ENCODE results near the gene PDK4. TPM values are rescaled to one million over a fixed set of nuclear protein-coding genes. Genes with fewer than 3 reads are reported as not detected.
"Not testable (repeated sequence)": the region's sequence is repeated elsewhere in the genome, so short reads cannot be mapped to it uniquely, and the experiment has no call there.

PDK4 gene
- total RNA-seq, 1 experiment from 2014 or later = not detected

DNA sequence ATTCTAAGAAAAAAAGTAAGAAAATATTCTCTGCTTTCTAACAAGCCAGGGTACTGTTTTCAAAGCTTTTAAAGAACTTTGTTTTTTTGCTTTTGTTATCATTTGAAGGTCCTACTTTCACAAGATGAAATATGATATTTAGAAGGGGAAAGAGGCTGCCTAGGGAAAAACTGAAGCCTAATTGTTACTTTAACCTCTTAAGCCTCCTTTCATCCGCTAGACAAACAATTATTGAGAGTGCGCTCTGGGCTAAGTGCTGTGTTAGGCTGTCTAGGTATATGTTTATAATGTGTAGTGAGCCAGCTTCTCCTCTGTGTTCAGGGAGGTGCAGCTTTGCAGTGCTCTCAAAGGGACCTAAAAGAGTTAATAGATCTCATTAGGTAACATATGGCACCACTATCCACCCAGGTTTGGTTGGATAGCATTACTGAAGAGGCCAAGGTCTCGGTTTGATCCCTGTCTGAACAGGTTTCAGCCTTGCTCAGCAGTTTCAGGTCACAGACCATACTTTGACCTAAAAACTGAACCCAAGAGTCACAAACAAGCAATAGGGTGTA is 17.9 kb downstream of the PDK4 start:
- no peak overlapping the region for H3K4me3 ChIP-seq

DNA sequence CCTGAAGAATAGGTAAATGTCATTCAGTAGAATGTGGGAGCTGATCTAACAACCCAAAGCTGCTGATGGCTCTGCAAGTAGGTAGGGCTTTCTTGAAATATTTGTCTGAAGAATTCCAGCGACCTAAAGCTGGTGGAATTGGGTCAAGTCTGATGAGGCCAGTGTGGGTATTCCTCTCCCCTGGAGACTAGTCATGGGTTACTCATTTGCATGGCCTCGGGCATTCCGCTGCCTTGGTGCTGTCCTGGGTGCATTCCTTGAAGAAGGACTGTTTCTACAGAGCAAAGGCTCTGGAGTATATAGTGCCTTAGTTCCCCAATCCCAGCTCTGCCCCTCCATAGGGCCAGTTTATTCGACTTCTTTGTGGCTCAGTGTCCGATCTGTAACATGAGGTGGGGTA is 19.2 kb downstream of the PDK4 start:
- DNase-seq (ENCODE audit: low read depth in 1 of 2, low spot score in 2 of 2) = no peak
- H3K27me3 ChIP-seq (replicated peaks) = peaks cover 8% of the 10 kb centered on the region; the same call in 1 of the 2 replicates
- no peaks in the 10 kb centered on the region for H3K9me3 ChIP-seq (replicated peaks)
- no peaks in the 10 kb centered on the region for H3K4me1 ChIP-seq (replicated peaks)
- no peaks in the 10 kb centered on the region for H3K36me3 ChIP-seq
- H3K4me3 ChIP-seq = no peak overlapping the region
- H3K27ac ChIP-seq = no peak overlapping the region

More for the DNA sequence above, 17.9 kb downstream of the PDK4 start:
- H3K36me3 ChIP-seq = no peaks in the 10 kb centered on the region
- H3K4me1 ChIP-seq (replicated peaks) = no peaks in the 10 kb centered on the region
- peaks cover 8% of the 10 kb centered on the region; the same call in 1 of the 2 replicates for H3K27me3 ChIP-seq (replicated peaks)
- no peak for DNase-seq (ENCODE audit: low read depth in 1 of 2, low spot score in 2 of 2)
- H3K27ac ChIP-seq = no peak overlapping the region
- H3K9me3 ChIP-seq (replicated peaks) = no peaks in the 10 kb centered on the region

- Histone ChIP-seq H3K27ac (no peak overlapping the region), H3K4me3 (no peak overlapping the region), H3K36me3 (no peaks in the 10 kb centered on the region), H3K27me3 (replicated peaks) (no peaks in the 10 kb centered on the region), H3K4me1 (replicated peaks) (no peaks in the 10 kb centered on the region), H3K9me3 (replicated peaks) (no peaks in the 10 kb centered on the region)
- DNase-seq (ENCODE audit: low read depth in 1 of 2, low spot score in 2 of 2) = no peak
These were observed 26.6 kb downstream of the PDK4 start for GRCh38 chr7:95569720-95570119.

DNA sequence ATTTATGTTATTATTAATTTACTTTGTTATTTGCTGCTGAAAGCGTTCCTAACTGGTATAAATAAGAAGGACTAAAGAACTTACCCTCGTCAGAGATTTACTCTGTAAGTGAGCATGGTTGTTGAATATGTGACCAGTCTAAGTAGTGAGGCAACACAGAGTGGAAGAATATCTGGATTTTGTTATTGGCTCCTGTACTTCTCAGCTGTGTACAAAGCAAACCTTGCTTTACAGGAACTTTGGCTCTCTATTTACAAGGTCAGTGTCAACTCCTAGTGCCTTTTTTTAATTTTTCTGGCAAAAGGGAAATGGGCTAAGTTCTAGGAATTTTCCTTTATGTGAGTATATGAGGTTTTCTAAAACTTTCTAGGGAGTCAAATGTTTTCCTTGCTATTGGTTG is 35.6 kb downstream of the PDK4 start:
- no peak overlapping the region for H3K27ac ChIP-seq
- H3K36me3 ChIP-seq = no peaks in the 10 kb centered on the region
- no peak overlapping the region for H3K4me3 ChIP-seq
- H3K4me1 ChIP-seq (replicated peaks) = no peaks in the 10 kb centered on the region
- no peaks in the 10 kb centered on the region for H3K9me3 ChIP-seq (replicated peaks)
- DNase-seq (ENCODE audit: low read depth in 1 of 2, low spot score in 2 of 2) = no peak
- 0 out of 2 replicates have a peak, but pooled peaks cover 4% of the 10 kb centered on the region for H3K27me3 ChIP-seq (replicated peaks)

DNA sequence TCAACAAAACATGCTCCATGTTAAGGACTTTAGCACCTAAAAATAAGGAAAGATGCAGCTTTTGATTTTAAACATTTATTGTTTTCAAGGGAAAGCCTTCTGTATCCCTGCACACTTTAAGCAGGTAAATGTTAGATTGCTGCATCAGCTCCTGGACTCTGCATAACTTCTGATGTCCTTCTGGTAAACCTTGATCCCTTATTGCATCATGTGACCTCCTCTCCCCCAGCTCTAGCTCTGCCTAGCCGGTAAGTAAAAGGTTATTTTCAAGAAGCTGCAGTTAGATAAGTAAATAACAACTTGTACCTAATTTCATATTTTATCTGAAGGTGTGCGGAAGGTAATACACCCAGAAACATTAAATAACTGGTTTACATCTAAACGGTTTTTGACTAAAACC is 37.5 kb downstream of the PDK4 start:
- Histone ChIP-seq H3K27me3 (replicated peaks) (peaks cover 4% of the 10 kb centered on the region; the same call in 1 of the 2 replicates), H3K36me3 (no peaks in the 10 kb centered on the region), H3K4me3 (no peak overlapping the region), H3K4me1 (replicated peaks) (no peaks in the 10 kb centered on the region), H3K9me3 (replicated peaks) (no peaks in the 10 kb centered on the region), H3K27ac (no peak overlapping the region)
- DNase-seq (ENCODE audit: low read depth in 1 of 2, low spot score in 2 of 2) = no peak

DNA sequence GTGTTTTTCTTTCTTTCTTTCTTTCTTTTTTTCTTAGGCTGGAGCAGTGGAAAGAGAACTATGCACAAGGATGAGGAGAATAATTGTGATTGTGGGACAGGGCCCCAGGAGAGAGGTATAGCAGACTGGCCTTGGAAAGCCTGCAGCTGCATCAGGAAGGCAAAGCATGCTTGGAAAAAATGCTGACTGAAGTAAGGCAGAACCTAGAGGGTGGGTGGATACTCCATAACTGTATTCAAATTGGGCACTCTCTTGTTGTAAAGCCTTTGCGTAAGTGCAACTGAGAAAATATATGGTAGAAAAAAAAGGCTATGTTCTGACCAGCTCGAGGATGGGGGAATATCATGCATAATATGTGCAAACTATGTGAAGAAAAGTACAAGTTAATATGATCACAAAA is 39.5 kb downstream of the PDK4 start:
- DNase-seq (ENCODE audit: low read depth in 1 of 2, low spot score in 2 of 2) = no peak
- no peaks in the 10 kb centered on the region for H3K4me1 ChIP-seq (replicated peaks)
- H3K9me3 ChIP-seq (replicated peaks) = no peaks in the 10 kb centered on the region
- H3K4me3 ChIP-seq = no peak overlapping the region
- peaks cover 4% of the 10 kb centered on the region; the same call in 1 of the 2 replicates for H3K27me3 ChIP-seq (replicated peaks)
- no peaks in the 10 kb centered on the region for H3K36me3 ChIP-seq
- no peak overlapping the region for H3K27ac ChIP-seq

GRCh38 chr7:95553939-95554338 is 42.4 kb downstream of the PDK4 start:
- H3K4me3 ChIP-seq = no peak overlapping the region
- no peaks in the 10 kb centered on the region for H3K36me3 ChIP-seq
- H3K27me3 ChIP-seq (replicated peaks) = peaks cover 4% of the 10 kb centered on the region; the same call in 1 of the 2 replicates
- no peak overlapping the region for H3K27ac ChIP-seq
- H3K4me1 ChIP-seq (replicated peaks) = no peaks in the 10 kb centered on the region
- no peaks in the 10 kb centered on the region for H3K9me3 ChIP-seq (replicated peaks)
- DNase-seq (ENCODE audit: low read depth in 1 of 2, low spot score in 2 of 2) = no peak

DNA sequence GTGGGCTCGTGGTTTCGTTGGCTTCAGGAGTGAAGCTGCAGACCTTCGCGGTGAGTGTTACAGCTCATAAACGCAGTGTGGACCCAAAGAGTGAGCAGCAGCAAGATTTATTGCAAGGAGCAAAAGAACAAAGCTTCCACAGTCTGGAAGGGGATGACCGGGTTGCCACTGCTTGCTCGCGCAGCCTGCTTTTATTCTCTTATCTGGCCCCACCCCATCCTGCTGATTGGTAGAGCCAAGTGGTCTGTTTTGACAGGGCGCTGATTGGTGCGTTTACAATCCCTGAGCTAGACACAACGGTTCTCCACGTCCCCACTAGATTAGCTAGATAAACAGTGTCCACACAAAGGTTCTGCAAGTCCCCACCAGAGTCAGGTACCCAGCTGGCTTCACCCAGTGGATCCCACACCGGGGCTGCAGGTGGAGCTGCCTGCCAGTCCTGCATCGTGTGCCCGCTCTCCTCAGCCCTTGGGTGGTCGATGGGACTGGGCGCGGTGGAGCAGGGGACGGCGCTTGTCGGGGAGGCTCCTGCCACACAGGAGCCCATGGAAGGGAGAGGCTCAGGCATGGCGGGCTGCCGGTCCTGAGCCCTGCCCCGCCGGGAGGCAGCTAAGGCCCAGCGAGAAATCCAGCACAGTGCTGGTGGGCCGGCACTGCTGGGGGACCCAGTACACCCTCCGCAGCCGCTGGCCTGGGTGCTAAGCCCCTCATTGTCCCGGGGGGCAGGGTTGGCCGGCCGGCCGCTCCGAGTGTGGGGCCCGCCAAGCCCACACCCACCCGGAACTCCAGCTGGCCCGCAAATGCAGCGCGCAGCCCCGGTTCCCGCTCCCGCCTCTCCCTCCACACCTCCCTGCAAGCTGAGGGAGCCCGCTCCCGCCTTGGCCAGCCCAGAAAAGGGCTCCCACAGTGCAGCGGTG is 44.0 kb downstream of the PDK4 start:
- not testable (repeated sequence) for H3K9me3 ChIP-seq (replicated peaks); DNase-seq (ENCODE audit: low read depth in 1 of 2, low spot score in 2 of 2)

GRCh38 chr7:95550546-95550945 is 45.8 kb downstream of the PDK4 start:
- no peak overlapping the region for H3K4me3 ChIP-seq

More for the DNA sequence above, 44.0 kb downstream of the PDK4 start:
- not testable (repeated sequence) for H3K4me1 ChIP-seq (replicated peaks); H3K27ac ChIP-seq; H3K27me3 ChIP-seq (replicated peaks); H3K36me3 ChIP-seq; H3K4me3 ChIP-seq

GRCh38 chr7:95549818-95550529 is 46.3 kb downstream of the PDK4 start:
- Histone ChIP-seq H3K4me3 (no peak overlapping the region), H3K36me3 (no peaks in the 10 kb centered on the region), H3K9me3 (replicated peaks) (no peaks in the 10 kb centered on the region), H3K27ac (no peak overlapping the region), H3K27me3 (replicated peaks) (no peaks in the 10 kb centered on the region; the same call in 1 of the 2 replicates), H3K4me1 (replicated peaks) (peaks cover 4% of the 10 kb centered on the region; the same call in 1 of the 2 replicates)
- no peak for DNase-seq (ENCODE audit: low read depth in 1 of 2, low spot score in 2 of 2)

More at GRCh38 chr7:95550546-95550945, 45.8 kb downstream of the PDK4 start:
- Histone ChIP-seq H3K27me3 (replicated peaks) (no peaks in the 10 kb centered on the region; the same call in 1 of the 2 replicates), H3K4me1 (replicated peaks) (peaks cover 1% of the 10 kb centered on the region; the same call in 1 of the 2 replicates), H3K9me3 (replicated peaks) (no peaks in the 10 kb centered on the region), H3K36me3 (no peaks in the 10 kb centered on the region), H3K27ac (no peak overlapping the region)
- no peak for DNase-seq (ENCODE audit: low read depth in 1 of 2, low spot score in 2 of 2)

- no peak overlapping the region for H3K4me3 ChIP-seq
- no peak for DNase-seq (ENCODE audit: low read depth in 1 of 2, low spot score in 2 of 2)
- H3K27me3 ChIP-seq (replicated peaks) = no peaks in the 10 kb centered on the region
- no peak overlapping the region for H3K27ac ChIP-seq
- no peaks in the 10 kb centered on the region for H3K9me3 ChIP-seq (replicated peaks)
- no peaks in the 10 kb centered on the region for H3K36me3 ChIP-seq
- peaks cover 4% of the 10 kb centered on the region; the same call in 1 of the 2 replicates for H3K4me1 ChIP-seq (replicated peaks)
These were observed 48.7 kb downstream of the PDK4 start for GRCh38 chr7:95547361-95548348.

DNA sequence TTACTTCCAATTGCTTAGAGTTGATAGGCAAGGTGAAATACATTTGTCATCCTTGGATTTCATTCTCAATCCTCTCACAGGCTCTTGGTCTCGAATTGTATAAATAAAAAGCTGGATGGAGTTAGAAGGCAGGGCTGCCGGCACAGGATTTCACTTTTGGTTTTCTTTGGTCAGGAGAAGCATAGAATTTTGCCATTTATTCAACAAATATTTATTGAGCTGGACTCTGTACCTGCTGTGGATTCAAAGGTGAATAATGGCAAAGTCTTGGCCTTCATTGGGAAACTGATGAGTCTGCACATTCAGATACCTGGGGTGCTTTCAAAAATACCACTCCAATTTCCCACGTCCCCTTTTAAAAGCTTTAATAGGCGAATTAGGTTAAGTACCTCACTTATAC is 49.7 kb downstream of the PDK4 start:
- H3K36me3 ChIP-seq = no peaks in the 10 kb centered on the region

DNA sequence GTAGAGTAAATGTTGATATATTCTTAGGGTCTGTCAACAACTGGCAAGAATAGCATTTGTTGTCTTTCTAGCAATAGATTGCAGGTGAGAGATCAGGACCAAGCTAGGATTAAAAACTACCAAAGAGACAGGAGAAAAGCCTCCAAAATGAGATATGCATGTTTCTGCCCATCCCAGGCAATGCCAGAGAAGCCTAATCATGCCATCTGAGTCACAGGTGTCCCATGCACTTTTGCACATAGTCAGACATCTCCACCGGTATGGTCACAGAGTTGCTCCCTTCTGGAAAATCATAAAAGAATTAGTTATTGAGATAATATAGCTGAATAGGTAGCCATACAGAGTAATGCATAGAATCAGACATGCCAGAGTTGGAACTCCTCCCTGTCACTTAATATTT is 50.6 kb downstream of the PDK4 start:
- Histone ChIP-seq H3K27me3 (replicated peaks) (0 out of 2 replicates have a peak, but pooled peaks cover 2% of the 10 kb centered on the region), H3K27ac (no peak overlapping the region), H3K36me3 (no peaks in the 10 kb centered on the region), H3K4me3 (no peak overlapping the region; the same call in 1 of the 2 replicates), H3K9me3 (replicated peaks) (no peaks in the 10 kb centered on the region), H3K4me1 (replicated peaks) (peaks cover 4% of the 10 kb centered on the region; the same call in 1 of the 2 replicates)
- DNase-seq (ENCODE audit: low read depth in 1 of 2, low spot score in 2 of 2) = no peak

More for the DNA sequence above, 49.7 kb downstream of the PDK4 start:
- no peaks in the 10 kb centered on the region for H3K27me3 ChIP-seq (replicated peaks)
- H3K27ac ChIP-seq = no peak overlapping the region
- H3K4me1 ChIP-seq (replicated peaks) = peaks cover 4% of the 10 kb centered on the region; the same call in 1 of the 2 replicates
- no peak overlapping the region for H3K4me3 ChIP-seq
- no peaks in the 10 kb centered on the region for H3K9me3 ChIP-seq (replicated peaks)
- DNase-seq (ENCODE audit: low read depth in 1 of 2, low spot score in 2 of 2) = no peak

Data from SJSA1 (cell line).